Ishikawa (cell line): ENCODE measurements around the gene GAR1.

ENCODE experiments used
- CREB1 ChIP-seq: IDR thresholded peaks from 2 replicates; pipeline ENCODE4 v1.6.1; 2012; ENCODE audit warnings: low read depth
- NFIC ChIP-seq: IDR thresholded peaks from 2 replicates; pipeline ENCODE4 v1.6.1; 2012
- RAD21 ChIP-seq: IDR thresholded peaks from 2 replicates; pipeline ENCODE4 v1.6.1; 2012; ENCODE audit warnings: low read depth
- YY1 ChIP-seq: IDR thresholded peaks from 2 replicates; pipeline ENCODE4 v1.6.1; 2012; ENCODE audit warnings: low read depth
- ZBTB7A ChIP-seq: IDR thresholded peaks from 2 replicates; pipeline ENCODE4 v1.6.1; 2012; ENCODE audit warnings: low read depth
- TF ChIP-seq, protein P1 (sequence below): IDR thresholded peaks from 2 replicates; pipeline ENCODE4 v1.6.1; 2012

- TF ChIP-seq CREB1 (no peak), RAD21 (no peak), NFIC (no peak), YY1 (no peak), ZBTB7A (no peak)
- TF ChIP-seq, protein P1, sequence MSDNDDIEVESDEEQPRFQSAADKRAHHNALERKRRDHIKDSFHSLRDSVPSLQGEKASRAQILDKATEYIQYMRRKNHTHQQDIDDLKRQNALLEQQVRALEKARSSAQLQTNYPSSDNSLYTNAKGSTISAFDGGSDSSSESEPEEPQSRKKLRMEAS: no peak
Observed at GRCh38 chr4:109861916-109862511, 46.5 kb downstream of the GAR1 start.
